Right lobe of liver (tissue), 6 donors: Measurements from ENCODE around the gene SAMD7. TPM values are rescaled to one million over a fixed set of nuclear protein-coding genes. Genes with fewer than 3 reads are reported as not detected.

Experiments
- ATAC-seq, 4 donors: fragments of 200-7000 bp; cut with Tn5 transposase; one replicate each; pipeline ENCODE4 v1.9.1; 2020; ENCODE audit warnings: mild to moderate bottlenecking in 4 of 4, moderate library complexity in 4 of 4
- DNase-seq, 3 donors: peaks; one replicate each; pipeline ENCODE4 v3.0.0-alpha.2; 2020
- H3K27ac ChIP-seq, 3 donors: fragments of 200-600 bp; one replicate each; pipeline ENCODE4 v1.8.0; 2022
- H3K27me3 ChIP-seq, 2 donors: fragments of 200-600 bp; one replicate each; pipeline ENCODE4 v1.8.0; 2022
- H3K36me3 ChIP-seq, 4 donors: fragments of 200-600 bp; sonication (generic) in 1 of 4; one replicate each; pipeline versions ENCODE4 v1.5.1 to v1.8.0; 2017 to 2022; ENCODE audit warnings: control low read depth in 1 of 4
- H3K4me1 ChIP-seq, 4 donors: fragments of 200-600 bp; sonication (generic) in 1 of 4; one replicate each; pipeline versions ENCODE4 v1.5.1 to v1.8.0; 2017 to 2022; ENCODE audit warnings: control low read depth in 1 of 4
- H3K4me3 ChIP-seq, 3 donors: fragments of 200-600 bp; one replicate each; pipeline ENCODE4 v1.8.0; 2022
- H3K9me3 ChIP-seq, 4 donors: fragments of 200-600 bp; sonication (generic) in 1 of 4; one replicate each; pipeline versions ENCODE4 v1.5.1 to v1.8.0; 2017 to 2022; ENCODE audit warnings: control low read depth in 1 of 4
- CTCF ChIP-seq, 4 donors: fragments of 200-600 bp in 3 of 4; fragments of 450-650 bp in 1 of 4; IDR thresholded peaks; one replicate each; pipeline versions ENCODE4 v1.5.1 to v1.8.0; 2016 to 2022; ENCODE audit warnings: antibody characterized with exemption in 4 of 4, mild to moderate bottlenecking in 2 of 4
- POLR2A ChIP-seq: fragments of 450-650 bp; IDR thresholded peaks from one replicate; pipeline ENCODE4 v1.6.1; 2017; ENCODE audit warnings: antibody characterized with exemption, mild to moderate bottlenecking
- WGBS: methylation state at CpG from one replicate; pipeline ENCODE4 v1.1.6; 2018; ENCODE audit warnings: low coverage, low lambda C conversion rate; ENCODE audit not compliant: insufficient coverage; ENCODE audit errors: missing lambda C conversion rate; 5-methylcytosine and 5-hydroxymethylcytosine counted together
- intact Hi-C, 2 donors: fragments of 100-400 bp; cut with DNase I; formaldehyde crosslinking; loops; one replicate each; pipeline versions ENCODE4 v1.11.2 to v1.14.1; 2022
- total RNA-seq, 6 experiments: library from RNA; depleted of rRNA in 2 of 6; stranded (reverse); fragments of >200 nt in 2 of 6; fragmentation: NEBNext Ultra II Directional in 3 of 6; extraction: Animal tissue kit (Norgen Biotek cat#: 25700) in 3 of 6; gene quantifications; one replicate each; pipeline versions ENCODE4 v1.1.0 to v1.2.4, GENCODE V29; 2016 to 2023
- donor health status: DM: no; HTN: yes; CAD: no.
- donor health status: DM: no; HTN: no; CAD: no.
- donor health status: DM: no; HTN: no; CAD: no.
- donor health status: DM: no; HTN: yes; CAD: no.
- donor health status: DM: no; HTN: yes; CAD: no.

Gene SAMD7
- total RNA-seq, 6 experiments from 2014 or later, result not detected

GRCh38 chr3:169914321-169914720, 2.9 kb downstream of the SAMD7 start:
- DNase-seq, result no peak
- Histone ChIP-seq H3K9me3 (no peaks in the 10 kb centered on the region), H3K36me3 (no peaks in the 10 kb centered on the region), H3K4me3 (no peak overlapping the region), H3K27ac (no peak overlapping the region), H3K27me3 (no peaks in the 10 kb centered on the region), H3K4me1 (no peaks in the 10 kb centered on the region)
- peak in 1 of 4 donors; percentile 65 for ATAC-seq
- WGBS, result 57% methylated on average over 2 of the region's 2 CpGs
- intact Hi-C loops, result no loop called here
- TF ChIP-seq CTCF (IDR thresholded peaks at IDR 0.05) (no peak), POLR2A (no peak)

GRCh38 chr3:169923189-169923588, 11.8 kb downstream of the SAMD7 start:
- TF ChIP-seq CTCF (IDR thresholded peaks at IDR 0.05) (no peak), POLR2A (no peak)
- no peak overlapping the region for H3K4me3 ChIP-seq
- WGBS, result 9% methylated on average over 6 of the region's 8 CpGs
- H3K27me3 ChIP-seq, result no peaks in the 10 kb centered on the region
- H3K27ac ChIP-seq, result no peak overlapping the region
- intact Hi-C loops, result no loop called here
- H3K4me1 ChIP-seq, result peaks cover 0 to 5% (median 0%) of the 10 kb centered on the region in 4 donors
- no peaks in the 10 kb centered on the region for H3K9me3 ChIP-seq
- no peaks in the 10 kb centered on the region for H3K36me3 ChIP-seq
- ATAC-seq, result peak; percentile 96 to 98 (median 96)
- peak; percentile 90 to 97 (median 91) for DNase-seq

- no peaks in the 10 kb centered on the region for H3K9me3 ChIP-seq
- no peaks in the 10 kb centered on the region for H3K27me3 ChIP-seq
- no peaks in the 10 kb centered on the region for H3K36me3 ChIP-seq
- WGBS, result 27% methylated on average over 1 of the region's 1 CpG
- H3K4me3 ChIP-seq, result no peak overlapping the region
- TF ChIP-seq CTCF (IDR thresholded peaks at IDR 0.05), result no peak
- no peak for TF ChIP-seq POLR2A
- peaks cover 0 to 5% (median 0%) of the 10 kb centered on the region in 4 donors for H3K4me1 ChIP-seq
- intact Hi-C loops, result no loop called here
- peak in 3 of 4 donors; percentile 12 to 55 (median 16) for ATAC-seq
- DNase-seq, result no peak
- H3K27ac ChIP-seq, result no peak overlapping the region
Observed at GRCh38 chr3:169923831-169924230, 12.5 kb downstream of the SAMD7 start.

GRCh38 chr3:169929830-169930519, 18.6 kb downstream of the SAMD7 start:
- H3K27ac ChIP-seq, result no peak overlapping the region
- ATAC-seq, result peak in 2 of 4 donors; percentile 30 to 50
- TF ChIP-seq POLR2A, result no peak
- TF ChIP-seq CTCF (IDR thresholded peaks at IDR 0.05), result no peak
- no peak for DNase-seq
- H3K9me3 ChIP-seq, result no peaks in the 10 kb centered on the region
- H3K36me3 ChIP-seq, result no peaks in the 10 kb centered on the region
- H3K4me3 ChIP-seq, result no peak overlapping the region
- H3K4me1 ChIP-seq, result no peaks in the 10 kb centered on the region
- H3K27me3 ChIP-seq, result no peaks in the 10 kb centered on the region
- WGBS, result 64% methylated on average over 3 of the region's 3 CpGs
- intact Hi-C loops, result no loop called here
